NCI-H2227 (cell line): ENCODE results near the gene SH3BP1.
"Not testable (repeated sequence)": the region's sequence is repeated elsewhere in the genome, so short reads cannot be mapped to it uniquely, and the experiment has no call there.

ENCODE experiments used
- DNase-seq: peaks from one replicate; lab custom pipeline; 2025; ENCODE audit not compliant: unreplicated experiment; lab: John Stamatoyannopoulos, UW

SH3BP1 gene

DNA sequence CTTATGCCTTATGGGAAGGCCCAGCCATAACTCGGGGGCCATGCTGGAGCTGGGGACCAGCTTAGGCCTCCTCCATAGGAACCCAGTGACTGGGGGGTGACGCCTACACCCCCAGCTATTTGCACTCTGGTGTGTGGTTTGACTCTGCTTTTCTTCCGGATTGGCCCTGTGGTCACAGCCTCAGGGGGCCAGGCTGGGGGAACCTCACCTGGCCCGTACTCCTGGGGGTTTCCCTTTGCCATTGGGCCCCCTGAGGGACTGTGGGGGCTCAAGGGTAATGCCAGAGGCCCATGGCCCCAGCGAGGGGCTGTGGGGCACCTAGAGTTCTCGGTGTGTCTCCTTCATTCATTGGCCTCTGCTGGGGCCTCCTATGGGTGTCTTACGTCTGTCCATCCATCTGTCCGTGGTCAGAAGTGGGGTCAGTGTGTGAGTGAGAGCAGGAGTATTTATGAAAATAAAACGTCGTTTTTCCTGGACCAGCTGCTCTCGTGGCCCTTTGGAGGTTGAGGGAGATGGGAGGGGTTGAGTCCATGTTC lies 6.3 kb upstream of the SH3BP1 start:
- no peak for DNase-seq

DNA sequence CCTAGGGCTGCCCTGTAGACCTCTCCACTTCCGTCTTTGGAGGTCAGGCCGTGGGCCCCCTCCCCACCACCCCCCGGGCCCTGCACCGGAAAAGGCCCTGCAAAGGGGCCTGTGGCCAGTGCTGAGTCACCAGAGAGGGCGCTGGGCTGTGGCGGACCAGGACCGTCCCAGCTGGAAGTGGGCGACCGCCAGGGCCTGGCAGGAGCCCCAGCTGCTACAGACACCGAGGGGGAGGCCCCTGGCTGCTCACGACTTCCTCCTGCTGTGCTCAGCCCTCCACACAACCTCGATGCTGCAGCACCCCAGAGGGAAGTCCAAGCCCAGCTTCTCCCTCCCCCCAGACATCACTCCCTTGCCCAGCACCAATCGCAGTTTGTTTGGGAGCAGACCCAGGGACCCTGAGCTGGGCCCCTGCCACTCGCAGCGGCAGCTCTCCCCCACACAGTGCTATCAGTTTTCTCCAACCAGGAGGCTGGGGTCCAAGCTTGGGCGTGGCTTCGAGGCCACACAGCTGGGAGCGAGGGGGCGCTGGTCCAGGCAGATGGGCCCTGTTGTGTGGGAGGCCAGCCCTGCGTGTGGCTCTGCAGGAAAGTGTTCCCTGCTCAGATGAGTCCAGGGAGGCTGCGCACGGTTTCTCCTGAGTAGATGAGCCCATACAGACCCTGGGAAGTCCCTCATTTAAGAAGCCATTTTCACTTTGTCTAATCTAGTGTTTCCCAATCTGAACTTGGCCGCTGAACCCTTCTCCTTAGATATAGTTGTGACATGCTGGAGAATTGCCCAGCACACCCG lies 5.6 kb upstream of the SH3BP1 start:
- DNase-seq: peak; percentile 49

DNA sequence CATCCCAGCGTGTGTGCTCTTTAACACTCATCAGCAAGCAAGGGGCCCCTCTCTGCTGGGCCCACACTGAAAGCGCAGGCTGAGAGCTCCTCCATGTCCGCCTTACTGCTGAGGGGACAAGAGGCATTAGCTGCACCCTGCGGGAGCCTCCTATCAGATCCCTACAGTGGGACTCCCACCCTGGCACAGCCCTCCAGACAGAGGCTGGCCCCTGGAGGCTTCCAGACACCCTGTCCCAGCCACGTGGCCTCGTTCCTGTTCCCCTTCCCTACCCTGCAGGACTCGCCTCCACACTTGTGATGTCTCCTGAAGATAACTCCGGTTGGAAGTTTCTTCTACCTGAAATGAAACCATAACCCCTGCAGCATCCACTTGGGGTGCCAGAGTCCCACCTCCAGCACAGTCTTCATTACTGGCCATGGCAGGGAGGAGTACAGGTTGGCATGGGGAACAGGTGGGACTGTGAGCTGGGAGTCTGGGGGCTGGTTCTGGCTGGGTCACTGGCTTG lies 5.0 kb upstream of the SH3BP1 start:
- DNase-seq: no peak

DNA sequence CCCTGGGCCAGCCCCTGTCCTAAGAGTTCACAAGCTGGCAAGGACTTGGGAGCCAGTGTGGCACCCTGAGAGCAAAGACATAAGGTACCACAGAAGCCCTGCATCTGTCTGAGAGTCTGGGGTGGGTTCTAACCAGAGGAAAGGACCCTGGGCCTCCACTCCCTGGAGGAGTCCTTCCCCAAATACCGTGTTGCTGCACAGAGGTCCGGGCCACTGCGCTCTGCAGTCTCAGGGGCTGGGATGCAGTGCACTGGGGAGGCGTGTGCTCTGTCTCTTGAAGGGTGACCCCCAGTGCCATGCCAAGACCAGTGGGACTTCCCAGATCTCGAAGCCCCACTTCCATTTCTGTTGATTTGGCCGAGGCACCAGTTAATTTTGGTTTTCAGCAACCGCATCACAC lies 4.3 kb upstream of the SH3BP1 start:
- no peak for DNase-seq

DNA sequence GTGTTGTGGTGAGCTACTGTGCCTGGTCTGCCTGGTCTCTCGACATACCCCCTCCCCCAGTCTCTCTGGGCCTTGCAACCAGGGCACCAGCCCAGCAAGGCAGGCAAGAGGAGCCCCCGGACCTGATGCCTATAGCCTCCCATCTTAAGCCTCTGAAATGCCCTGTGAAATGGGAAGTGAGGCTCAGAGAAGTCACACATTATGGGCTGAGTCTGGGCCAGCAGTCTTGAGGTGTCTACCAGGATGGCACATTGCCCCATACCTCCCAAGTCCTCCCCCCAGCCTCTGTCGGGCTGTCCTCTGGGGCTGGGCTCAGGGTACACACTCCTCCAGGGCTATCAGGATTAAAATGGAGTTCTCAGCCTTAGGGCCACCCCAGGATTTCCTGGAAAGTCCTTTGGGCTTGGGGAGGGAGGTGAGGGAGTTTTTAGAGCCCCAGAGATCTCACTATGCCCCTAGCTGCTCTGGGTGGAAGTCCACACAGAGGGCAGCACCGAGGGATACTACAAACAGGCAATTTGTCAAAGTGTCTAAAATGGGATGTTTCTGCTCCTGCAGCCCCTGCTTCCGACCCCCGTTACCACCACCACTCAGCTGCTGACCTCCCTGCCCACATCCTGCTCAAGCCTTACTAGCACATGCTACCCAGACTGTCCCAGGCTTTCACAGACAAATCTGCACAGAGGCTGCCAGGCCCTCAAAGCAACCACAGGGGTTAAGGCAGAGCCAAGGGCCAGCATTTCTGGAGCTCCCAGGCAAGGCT lies 3.1 kb upstream of the SH3BP1 start:
- DNase-seq: peak; percentile 10

DNA sequence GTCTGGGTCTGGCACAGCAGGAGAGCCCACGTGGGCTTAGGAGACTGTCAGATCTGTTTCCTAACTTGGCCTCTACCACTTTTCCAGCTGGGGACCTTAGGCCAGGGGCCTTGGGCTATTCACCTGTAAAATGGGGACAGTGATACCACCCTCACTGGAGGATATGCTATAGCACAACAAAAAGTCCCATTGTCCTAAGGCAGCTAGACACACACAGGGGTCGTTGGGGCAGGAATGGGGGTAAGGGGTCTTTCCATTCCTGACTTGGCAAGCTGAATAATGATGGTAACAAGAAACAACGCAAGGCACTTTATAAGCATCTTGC lies 2.6 kb upstream of the SH3BP1 start:
- no peak for DNase-seq

DNA sequence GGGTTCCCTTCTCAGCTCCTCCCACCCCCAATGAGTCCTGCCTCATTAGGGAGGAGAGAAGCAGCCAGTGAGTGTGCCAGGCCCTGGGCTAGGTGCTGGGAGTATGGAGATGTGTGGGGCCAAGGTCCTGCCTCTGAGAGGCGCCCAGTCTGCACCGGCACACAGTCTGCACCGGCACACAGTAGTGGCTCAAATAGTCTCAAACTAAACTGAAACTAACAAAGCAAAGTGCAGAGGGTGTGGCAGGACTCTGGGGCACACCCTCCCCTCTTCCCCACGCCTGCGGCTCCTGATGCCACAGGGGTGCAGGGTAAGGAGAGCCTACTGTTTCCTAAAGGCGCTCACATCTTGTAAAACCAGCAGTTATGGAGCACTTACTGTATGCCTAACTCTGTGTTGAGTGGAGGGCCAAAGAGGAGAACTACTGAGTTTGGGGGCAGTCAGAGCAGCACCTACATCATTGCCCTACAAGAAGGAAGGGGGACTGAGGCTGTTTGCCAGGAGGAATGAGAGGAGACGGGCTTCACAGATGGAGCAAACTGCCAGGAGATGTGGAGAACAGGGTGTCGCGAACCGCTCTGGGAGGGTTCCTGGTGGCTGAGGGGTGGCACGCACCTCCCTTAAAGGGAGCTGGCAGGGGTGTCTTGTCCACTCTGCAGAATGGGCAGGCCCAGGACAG lies 939 bp upstream of the SH3BP1 start:
- DNase-seq: no peak

DNA sequence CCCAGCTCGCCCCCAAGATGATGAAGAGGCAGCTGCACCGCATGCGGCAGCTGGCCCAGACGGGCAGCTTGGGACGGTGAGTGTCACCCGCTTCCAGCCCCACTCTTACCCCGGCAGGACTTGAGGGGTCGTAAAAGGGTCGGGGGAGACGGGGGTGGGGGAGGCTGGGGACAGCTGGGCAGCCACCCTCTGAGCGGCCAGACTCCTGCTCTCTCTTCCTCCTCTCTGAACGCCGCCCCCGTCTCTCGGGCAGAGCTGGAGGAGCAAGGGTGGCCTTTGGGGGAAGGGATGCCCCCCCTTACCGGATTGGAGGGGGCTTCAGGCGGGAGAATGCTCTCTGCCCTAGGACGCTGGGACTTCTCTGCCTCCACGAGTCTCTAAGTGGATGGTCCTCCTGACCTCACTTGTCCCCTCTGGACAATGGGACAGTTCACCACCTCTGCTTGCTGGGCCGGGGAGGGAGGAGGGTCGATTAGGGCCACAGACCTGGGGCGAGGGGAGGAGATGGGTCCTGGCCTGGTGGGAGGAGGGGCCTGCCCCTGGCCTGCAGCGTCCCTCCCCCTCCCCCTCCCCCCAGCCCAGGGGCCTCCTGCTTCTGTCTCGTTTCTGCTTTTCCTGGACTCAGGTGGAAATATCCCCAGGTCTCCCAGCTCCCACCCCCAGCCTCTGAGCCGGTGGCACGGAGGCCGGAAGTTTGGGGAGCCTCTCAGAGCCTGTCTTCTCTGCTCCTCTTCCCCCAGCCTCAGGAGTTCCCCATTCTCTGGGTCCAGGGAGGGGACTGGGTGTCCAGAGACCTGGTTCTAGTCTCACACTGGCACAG lies 512 bp downstream of the SH3BP1 start:
- no peak for DNase-seq

DNA sequence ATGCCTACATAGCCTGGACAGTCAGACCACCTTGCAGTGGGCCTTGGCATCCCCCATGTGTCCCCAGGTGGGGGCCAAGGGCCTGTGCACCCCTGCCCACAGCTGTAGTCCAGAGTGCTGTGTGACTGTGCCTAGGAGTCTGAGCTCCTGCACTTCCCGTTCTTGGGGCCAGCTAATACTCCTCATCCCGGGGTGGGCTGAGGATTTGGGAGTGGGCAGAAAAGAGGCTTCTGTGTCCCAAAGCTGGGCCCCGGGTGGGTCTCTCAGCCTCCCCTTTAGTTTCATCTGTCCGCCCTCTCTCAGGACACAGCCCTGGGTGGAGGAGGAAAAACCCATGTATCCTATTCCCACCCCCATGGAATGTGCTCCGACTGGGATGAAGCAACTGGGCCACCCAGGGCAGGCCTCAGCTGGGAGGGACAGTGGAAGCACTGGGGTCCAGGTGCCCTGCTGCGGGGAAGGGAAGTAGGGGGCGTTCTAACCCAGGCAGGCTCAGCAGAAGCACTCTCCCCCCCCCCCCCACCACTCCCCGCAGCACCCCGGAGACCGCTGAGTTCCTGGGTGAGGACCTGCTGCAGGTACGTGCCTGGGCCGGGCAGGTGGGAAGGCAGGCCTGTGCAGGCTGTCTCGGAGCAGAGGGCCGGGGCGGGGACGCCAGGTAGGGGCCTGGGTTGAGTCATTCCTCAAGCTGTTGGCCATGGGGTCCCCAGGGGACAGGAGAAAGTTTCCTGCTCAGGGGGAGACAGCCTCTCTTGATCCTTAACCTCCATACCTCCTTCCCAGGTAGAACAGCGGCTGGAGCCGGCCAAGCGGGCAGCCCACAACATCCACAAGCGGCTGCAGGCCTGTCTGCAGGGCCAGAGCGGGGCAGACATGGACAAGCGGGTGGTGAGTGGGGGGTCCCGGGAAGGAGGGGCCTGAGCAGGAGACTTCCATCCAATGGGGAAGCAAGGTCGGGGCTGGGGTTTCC lies 1.4 kb downstream of the SH3BP1 start:
- DNase-seq: no peak

DNA sequence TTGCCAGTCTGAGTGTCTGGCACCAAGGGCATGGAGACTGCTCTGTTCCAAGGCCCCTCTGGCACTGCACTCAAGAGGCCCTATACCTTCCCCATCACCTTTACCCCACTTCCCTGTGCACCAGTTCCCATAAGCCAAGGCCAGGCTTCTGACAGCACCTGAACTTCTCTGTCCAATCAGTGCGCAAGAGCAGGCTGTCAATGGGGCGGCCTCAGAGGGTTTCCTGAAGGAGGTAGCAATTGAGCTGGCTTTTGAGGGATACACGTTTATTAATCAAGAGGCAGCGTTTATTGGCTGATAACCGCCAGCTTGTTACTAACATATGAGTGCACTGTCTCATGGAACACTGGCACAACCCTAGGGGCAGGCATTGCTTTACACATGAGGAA lies 2.1 kb downstream of the SH3BP1 start:
- DNase-seq: no peak

DNA sequence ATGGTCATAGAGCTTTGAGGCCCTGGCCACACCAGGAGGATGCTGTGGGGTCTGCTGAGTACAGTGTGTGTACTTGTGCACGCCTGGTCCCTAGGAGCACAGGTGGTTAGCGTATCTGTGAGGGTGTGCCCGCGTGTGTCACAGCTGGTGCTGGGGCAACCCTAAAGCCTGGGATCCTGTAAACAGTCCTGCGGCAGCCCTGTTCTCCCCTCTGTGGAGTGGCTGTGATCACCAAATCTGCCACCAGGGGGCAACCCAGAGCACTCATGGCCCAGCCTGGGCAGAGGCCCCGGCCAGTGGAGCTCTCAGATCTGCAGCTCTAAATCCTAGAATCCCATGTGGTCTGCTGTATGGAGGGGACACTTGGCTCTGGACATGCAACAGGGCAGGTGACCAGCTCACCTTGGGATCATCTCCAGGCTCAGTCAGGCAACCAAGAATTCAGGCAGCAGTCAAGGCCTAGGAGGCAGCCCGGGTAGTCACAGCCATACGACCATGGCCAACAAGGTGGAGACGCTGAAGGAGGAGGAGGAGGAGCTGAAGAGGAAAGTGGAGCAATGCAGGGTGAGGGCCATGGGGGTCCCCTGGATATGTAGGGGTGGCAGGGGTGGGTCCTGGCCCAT lies 3.9 kb downstream of the SH3BP1 start:
- peak; percentile 79 for DNase-seq

DNA sequence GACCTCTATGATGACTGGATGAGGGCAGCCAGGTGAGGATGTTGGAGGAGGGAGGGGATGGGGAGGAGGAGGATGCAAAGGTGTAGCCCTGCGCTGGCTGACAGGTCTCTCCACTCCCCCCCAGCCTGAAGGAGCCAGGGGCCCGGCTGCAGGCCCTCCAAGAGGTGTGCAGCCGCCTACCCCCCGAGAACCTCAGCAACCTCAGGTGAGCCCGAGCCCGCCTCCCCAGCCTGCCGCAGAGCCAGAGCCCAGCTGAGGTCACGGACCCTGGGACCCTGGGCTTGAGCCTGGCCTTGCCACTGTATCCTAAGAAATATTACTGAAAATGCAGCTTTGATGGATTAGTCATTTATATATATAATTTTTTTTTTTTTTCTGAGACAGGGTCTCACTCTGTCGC lies 7.8 kb downstream of the SH3BP1 start:
- DNase-seq: no peak

DNA sequence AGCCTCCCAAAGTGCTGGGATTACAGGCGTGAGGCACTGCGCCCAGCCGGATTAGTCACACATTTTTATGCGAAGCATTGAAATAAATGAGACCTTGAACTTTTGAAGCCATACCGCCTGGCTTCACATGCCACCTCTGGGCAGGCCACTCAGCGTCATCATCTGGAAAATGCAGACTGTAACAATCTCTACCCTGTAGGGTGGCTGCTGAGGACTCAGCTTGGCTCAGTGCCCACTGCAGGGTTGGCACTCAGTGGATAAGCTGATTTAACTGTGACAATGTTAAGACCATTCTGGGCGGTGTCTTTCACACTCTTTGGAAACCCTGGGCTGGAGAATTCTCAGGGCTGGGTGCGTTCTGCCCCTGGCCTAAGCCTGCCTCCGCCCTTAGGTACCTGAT lies 8.5 kb downstream of the SH3BP1 start:
- no peak for DNase-seq

DNA sequence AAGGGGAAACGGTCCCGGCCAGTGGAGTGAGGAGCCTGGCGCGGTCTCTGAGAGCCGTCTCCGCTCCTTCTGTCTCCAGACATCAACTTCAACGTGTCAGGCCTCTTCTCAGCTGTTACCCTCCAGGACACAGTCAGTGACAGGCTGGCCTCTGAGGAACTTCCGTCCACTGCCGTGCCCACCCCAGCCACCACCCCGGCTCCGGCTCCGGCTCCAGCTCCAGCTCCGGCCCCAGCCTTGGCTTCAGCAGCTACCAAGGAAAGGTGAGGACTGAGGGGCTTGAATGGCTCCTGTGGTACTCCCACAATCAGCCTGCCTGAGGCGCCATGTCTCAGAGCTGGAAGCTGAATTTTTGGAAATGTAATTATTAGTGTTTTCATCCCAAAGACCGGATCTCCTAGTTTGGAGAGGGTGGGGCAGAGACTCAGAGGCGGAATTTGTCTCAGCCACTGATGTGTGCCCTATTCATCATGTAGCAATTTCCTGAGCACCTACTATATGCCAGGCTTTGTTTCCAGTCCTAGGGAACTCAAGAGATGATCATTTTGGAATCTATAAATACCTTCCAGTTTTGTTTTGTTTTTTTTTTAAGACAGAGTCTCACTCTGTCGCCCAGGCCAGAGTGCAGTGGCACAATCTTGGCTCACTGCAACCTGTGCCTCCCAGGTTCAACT lies 11.1 kb downstream of the SH3BP1 start:
- no peak for DNase-seq

DNA sequence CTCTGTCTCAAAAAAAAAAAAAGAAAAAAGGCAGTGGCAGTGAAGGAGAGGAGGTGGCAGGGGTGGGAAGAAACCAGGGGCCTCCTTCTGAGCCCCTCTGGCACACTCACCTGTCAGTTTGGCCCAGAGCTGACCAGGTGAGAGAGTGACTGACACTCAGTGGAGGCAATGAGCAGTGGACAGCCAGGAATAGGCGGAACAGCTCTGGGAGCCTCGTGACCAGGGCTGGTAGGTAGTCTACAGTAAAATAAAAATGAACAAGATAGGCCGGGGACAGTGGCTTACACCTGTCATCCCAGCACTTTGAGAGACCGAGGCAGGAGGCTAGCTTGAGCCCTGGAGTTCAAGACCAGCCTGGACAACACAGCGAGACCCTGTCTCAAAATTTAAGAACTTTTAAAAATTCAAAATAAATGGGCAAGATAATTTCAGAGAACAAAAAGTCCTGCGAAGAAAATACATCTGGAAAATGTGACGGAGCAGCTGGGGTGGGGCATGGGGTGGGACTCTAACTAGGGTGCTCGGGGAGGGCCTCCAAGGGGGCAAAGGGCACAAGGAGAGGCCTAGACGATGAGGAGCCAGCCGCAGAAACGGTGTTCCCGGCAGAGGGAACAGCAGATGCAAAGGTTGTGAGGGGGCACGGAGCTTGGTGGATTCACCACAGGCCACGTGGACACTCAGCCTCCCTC lies 15.2 kb downstream of the SH3BP1 start:
- no peak for DNase-seq

DNA sequence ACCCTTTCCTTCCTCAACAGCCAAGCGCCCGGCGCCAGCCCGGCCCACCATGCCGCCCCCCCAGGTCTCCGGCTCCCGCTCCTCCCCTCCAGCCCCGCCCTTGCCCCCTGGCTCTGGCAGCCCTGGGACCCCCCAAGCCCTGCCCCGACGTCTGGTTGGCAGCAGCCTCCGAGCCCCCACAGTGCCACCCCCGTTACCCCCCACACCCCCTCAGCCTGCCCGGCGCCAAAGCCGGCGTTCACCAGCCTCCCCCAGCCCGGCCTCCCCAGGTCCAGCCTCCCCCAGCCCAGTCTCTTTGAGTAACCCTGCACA lies 15.7 kb downstream of the SH3BP1 start:
- no peak for DNase-seq

DNA sequence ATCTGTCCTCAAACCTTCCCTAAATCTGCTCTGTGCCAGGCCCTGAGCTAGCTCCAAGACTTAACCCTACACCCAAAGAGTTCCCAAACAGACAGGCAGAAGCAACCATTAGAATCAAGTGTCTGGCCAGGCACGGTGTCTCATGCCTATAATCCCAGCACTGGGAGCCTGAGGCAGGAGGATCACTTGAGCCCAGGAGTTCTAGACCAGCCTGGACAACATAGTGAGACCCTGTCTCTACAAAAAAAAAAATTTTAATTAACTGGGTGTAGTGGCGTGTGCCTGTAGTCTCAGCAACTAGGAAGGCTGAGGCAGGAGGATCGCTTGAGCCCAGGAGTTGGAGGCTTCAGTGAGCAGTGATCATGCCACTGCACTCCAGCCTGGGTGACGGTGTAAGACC lies 17.1 kb downstream of the SH3BP1 start:
- DNase-seq: not testable (repeated sequence)

DNA sequence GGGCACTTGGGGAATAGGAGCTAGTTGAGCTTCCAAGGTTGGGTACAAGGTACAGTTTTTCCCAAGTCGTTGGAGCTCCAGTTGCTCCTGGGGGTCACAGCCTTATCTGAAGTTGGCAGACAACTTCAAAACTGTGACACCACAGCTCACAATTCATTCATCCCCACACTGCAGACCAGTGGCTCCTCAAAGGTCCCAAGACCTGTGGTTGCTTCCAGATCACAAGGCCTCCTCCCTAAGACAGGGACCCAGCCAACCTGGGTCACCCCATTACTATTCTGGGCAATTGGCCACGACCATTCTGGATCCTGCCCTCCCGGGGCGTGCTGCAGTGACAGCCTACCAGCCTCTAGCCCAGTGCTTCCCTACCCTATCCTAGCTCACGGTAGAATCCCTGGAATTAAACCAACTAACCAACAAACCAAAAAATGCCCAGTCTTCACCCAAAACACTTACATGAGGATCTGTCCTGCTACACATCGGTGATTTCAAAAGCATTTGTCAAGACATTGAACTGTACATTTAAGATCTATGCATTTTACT lies 18.2 kb downstream of the SH3BP1 start:
- no peak for DNase-seq
